SJCRH30 (cell line): ENCODE measurements around the gene SLC17A9. TPM values are rescaled to one million over a fixed set of nuclear protein-coding genes. Genes with fewer than 3 reads are reported as not detected.

Source experiments
- DNase-seq, 2 experiments: peaks; one replicate each; pipeline ENCODE4 v3.0.0-alpha.2; 2015 to 2020
- H3K27ac ChIP-seq: fragments of 250-450 bp; sonication (Bioruptor Pico); 2 replicates; pipeline ENCODE4 v1.5.1; 2020; ENCODE audit warnings: mild to moderate bottlenecking, moderate library complexity
- H3K27me3 ChIP-seq: fragments of 250-450 bp; sonication (Bioruptor Pico); 2 replicates; pipeline ENCODE4 v1.5.1; 2020; ENCODE audit warnings: mild to moderate bottlenecking, moderate library complexity
- H3K36me3 ChIP-seq: fragments of 250-450 bp; sonication (Bioruptor Pico); 2 replicates; pipeline ENCODE4 v1.5.1; 2020; ENCODE audit warnings: mild to moderate bottlenecking, moderate library complexity
- H3K4me1 ChIP-seq: fragments of 250-450 bp; sonication (Bioruptor Pico); 2 replicates; pipeline ENCODE4 v1.5.1; 2020; ENCODE audit warnings: mild to moderate bottlenecking, moderate library complexity
- H3K4me3 ChIP-seq: fragments of 250-450 bp; sonication (Bioruptor Pico); 2 replicates; pipeline ENCODE4 v1.5.1; 2020; ENCODE audit warnings: mild to moderate bottlenecking, moderate library complexity
- H3K9me3 ChIP-seq: fragments of 250-450 bp; sonication (Bioruptor Pico); replicated peaks from 2 replicates; pipeline ENCODE4 v1.5.1; 2020; ENCODE audit warnings: mild to moderate bottlenecking, moderate library complexity
- total RNA-seq: library from RNA; depleted of rRNA; stranded (reverse); fragments of >200 nt; shearing (Covaris generic); gene quantifications from 2 replicates; pipeline ENCODE4 v1.2.3, GENCODE V29; 2014

SLC17A9 gene
- total RNA-seq, 1 experiment from 2014 or later, result 2.1 TPM

GRCh38 chr20:62983210-62983609 is 30.7 kb downstream of the SLC17A9 start:
- H3K9me3 ChIP-seq, result no peaks in the 10 kb centered on the region
- H3K4me1 ChIP-seq, result peaks cover 49% of the 10 kb centered on the region
- H3K36me3 ChIP-seq, result no peaks in the 10 kb centered on the region
- no peak overlapping the region for H3K27ac ChIP-seq
- no peak for DNase-seq
- H3K4me3 ChIP-seq, result no peak overlapping the region
- H3K27me3 ChIP-seq, result peaks cover 42% of the 10 kb centered on the region

GRCh38 chr20:62984666-62985443 is 32.3 kb downstream of the SLC17A9 start:
- no peaks in the 10 kb centered on the region for H3K36me3 ChIP-seq
- H3K9me3 ChIP-seq, result no peaks in the 10 kb centered on the region
- H3K27me3 ChIP-seq, result peaks cover 26% of the 10 kb centered on the region
- H3K4me1 ChIP-seq, result peaks cover 42% of the 10 kb centered on the region
- DNase-seq, result peak; percentile 79 to 91
- peak overlapping the region; percentile 42 for H3K27ac ChIP-seq
- H3K4me3 ChIP-seq, result no peak overlapping the region

GRCh38 chr20:62985444-62985778 is 32.9 kb downstream of the SLC17A9 start:
- peak overlapping the region; percentile 42; the same call in 1 of the 2 replicates for H3K27ac ChIP-seq
- DNase-seq, result peak in 1 of 2 experiments; percentile 57
- no peak overlapping the region for H3K4me3 ChIP-seq
- no peaks in the 10 kb centered on the region for H3K36me3 ChIP-seq
- H3K9me3 ChIP-seq, result no peaks in the 10 kb centered on the region
- peaks cover 37% of the 10 kb centered on the region for H3K4me1 ChIP-seq
- H3K27me3 ChIP-seq, result peaks cover 20% of the 10 kb centered on the region

GRCh38 chr20:62986257-62986800 is 33.8 kb downstream of the SLC17A9 start:
- Histone ChIP-seq H3K27me3 (peaks cover 14% of the 10 kb centered on the region), H3K9me3 (no peaks in the 10 kb centered on the region), H3K36me3 (no peaks in the 10 kb centered on the region), H3K4me3 (no peak overlapping the region), H3K27ac (no peak overlapping the region), H3K4me1 (peaks cover 36% of the 10 kb centered on the region)
- no peak for DNase-seq

- Histone ChIP-seq H3K27ac (no peak overlapping the region), H3K27me3 (peaks cover 7% of the 10 kb centered on the region; the same call in 1 of the 2 replicates), H3K36me3 (no peaks in the 10 kb centered on the region), H3K4me3 (no peak overlapping the region), H3K4me1 (peaks cover 31% of the 10 kb centered on the region), H3K9me3 (no peaks in the 10 kb centered on the region)
- no peak for DNase-seq
Observed at GRCh38 chr20:62987114-62987513, 34.6 kb downstream of the SLC17A9 start.

- Histone ChIP-seq H3K36me3 (no peaks in the 10 kb centered on the region), H3K27ac (no peak overlapping the region), H3K4me1 (peaks cover 25% of the 10 kb centered on the region), H3K4me3 (no peak overlapping the region), H3K27me3 (peaks cover 3% of the 10 kb centered on the region; the same call in 1 of the 2 replicates), H3K9me3 (no peaks in the 10 kb centered on the region)
- no peak for DNase-seq
Observed at GRCh38 chr20:62989201-62989601, 36.7 kb downstream of the SLC17A9 start.

GRCh38 chr20:62990306-62990825 is 37.9 kb downstream of the SLC17A9 start:
- H3K4me1 ChIP-seq, result peaks cover 25% of the 10 kb centered on the region
- no peaks in the 10 kb centered on the region for H3K36me3 ChIP-seq
- no peak overlapping the region for H3K27ac ChIP-seq
- H3K27me3 ChIP-seq, result no peaks in the 10 kb centered on the region
- no peak overlapping the region for H3K4me3 ChIP-seq
- DNase-seq, result no peak
- H3K9me3 ChIP-seq, result no peaks in the 10 kb centered on the region

GRCh38 chr20:62991196-62991807 is 38.8 kb downstream of the SLC17A9 start:
- no peak overlapping the region for H3K27ac ChIP-seq
- peaks cover 31% of the 10 kb centered on the region for H3K4me1 ChIP-seq
- no peaks in the 10 kb centered on the region for H3K9me3 ChIP-seq
- H3K36me3 ChIP-seq, result no peaks in the 10 kb centered on the region
- H3K27me3 ChIP-seq, result no peaks in the 10 kb centered on the region
- peak; percentile 60 to 79 for DNase-seq
- H3K4me3 ChIP-seq, result no peak overlapping the region

GRCh38 chr20:62991863-62992262 is 39.4 kb downstream of the SLC17A9 start:
- DNase-seq, result no peak
- Histone ChIP-seq H3K27me3 (no peaks in the 10 kb centered on the region), H3K27ac (no peak overlapping the region), H3K9me3 (no peaks in the 10 kb centered on the region), H3K4me3 (no peak overlapping the region), H3K4me1 (peaks cover 34% of the 10 kb centered on the region), H3K36me3 (no peaks in the 10 kb centered on the region)

GRCh38 chr20:62993856-62994494 is 41.5 kb downstream of the SLC17A9 start:
- Histone ChIP-seq H3K4me1 (peaks cover 34% of the 10 kb centered on the region), H3K27ac (peak overlapping the region; percentile 57), H3K27me3 (no peaks in the 10 kb centered on the region; the same call in 1 of the 2 replicates), H3K9me3 (no peaks in the 10 kb centered on the region), H3K36me3 (no peaks in the 10 kb centered on the region), H3K4me3 (no peak overlapping the region)
- peak; percentile 99 to 100 for DNase-seq

- peaks cover 34% of the 10 kb centered on the region for H3K4me1 ChIP-seq
- DNase-seq, result no peak
- no peak overlapping the region for H3K4me3 ChIP-seq
- H3K27me3 ChIP-seq, result no peaks in the 10 kb centered on the region; the same call in 1 of the 2 replicates
- H3K36me3 ChIP-seq, result no peaks in the 10 kb centered on the region
- no peaks in the 10 kb centered on the region for H3K9me3 ChIP-seq
- peak overlapping the region; percentile 57; the same call in 1 of the 2 replicates for H3K27ac ChIP-seq
Observed at GRCh38 chr20:62994869-62995281, 42.4 kb downstream of the SLC17A9 start.

GRCh38 chr20:62995481-62995880 is 43.0 kb downstream of the SLC17A9 start:
- no peak overlapping the region for H3K27ac ChIP-seq
- no peak for DNase-seq
- H3K27me3 ChIP-seq, result no peaks in the 10 kb centered on the region; the same call in 1 of the 2 replicates
- no peaks in the 10 kb centered on the region for H3K36me3 ChIP-seq
- H3K4me1 ChIP-seq, result peaks cover 35% of the 10 kb centered on the region
- H3K4me3 ChIP-seq, result no peak overlapping the region
- H3K9me3 ChIP-seq, result no peaks in the 10 kb centered on the region

- H3K27me3 ChIP-seq, result no peaks in the 10 kb centered on the region; the same call in 1 of the 2 replicates
- no peaks in the 10 kb centered on the region for H3K9me3 ChIP-seq
- peak; percentile 60 to 74 for DNase-seq
- peaks cover 39% of the 10 kb centered on the region for H3K4me1 ChIP-seq
- no peak overlapping the region for H3K27ac ChIP-seq
- H3K4me3 ChIP-seq, result no peak overlapping the region
- H3K36me3 ChIP-seq, result no peaks in the 10 kb centered on the region
Observed at GRCh38 chr20:62995898-62996595, 43.5 kb downstream of the SLC17A9 start.

- no peak overlapping the region for H3K4me3 ChIP-seq
- peaks cover 3% of the 10 kb centered on the region; the same call in 1 of the 2 replicates for H3K27me3 ChIP-seq
- H3K9me3 ChIP-seq, result no peaks in the 10 kb centered on the region
- no peaks in the 10 kb centered on the region for H3K36me3 ChIP-seq
- no peak overlapping the region for H3K27ac ChIP-seq
- H3K4me1 ChIP-seq, result peaks cover 39% of the 10 kb centered on the region
- DNase-seq, result no peak
Observed at GRCh38 chr20:62996596-62996982, 44.1 kb downstream of the SLC17A9 start.
